ENCODE measurements around the gene NSRP1. TPM values are rescaled to one million over a fixed set of nuclear protein-coding genes. Genes with fewer than 3 reads are reported as not detected.

NSRP1 gene
- total and polyA plus RNA-seq, 2 of the 8 experiments (the other 6 are each of a cell fraction or from before 2014, with no cell fraction given): 6.1 to 22.4 TPM

DNA sequence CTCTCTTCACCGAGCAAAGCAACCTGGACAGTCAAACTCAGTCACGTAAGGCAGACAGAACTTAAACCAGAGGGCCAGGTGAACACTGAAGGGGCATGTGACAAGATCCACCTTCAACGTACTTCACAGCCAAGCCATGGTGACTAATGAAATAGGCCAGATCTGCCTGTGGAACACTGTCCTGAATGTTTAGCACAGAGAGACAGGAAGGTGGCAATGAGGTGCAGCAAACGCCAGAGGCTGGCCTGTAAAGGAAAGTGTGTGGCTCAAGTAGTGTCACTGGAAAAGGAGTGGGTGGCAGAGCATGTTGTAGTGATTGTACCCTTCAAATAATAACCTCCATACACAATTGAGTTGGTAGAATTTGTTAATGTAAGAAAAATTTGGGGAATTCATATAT, 80.8 kb downstream of the NSRP1 start:
- CTCF ChIA-PET (ENCODE audit: partially characterized antibody): interaction anchor here (0.7 to 1.6 kb wide), 3 partner anchors 53 to 139 kb away, joined by 3 to 4 read pairs (median 4); no protein-coding TSS in a partner anchor
- Histone ChIP-seq H2AFZ (ENCODE audit: low read length) (no peak overlapping the region), H3K4ac (replicated peaks; ENCODE audit: insufficient read length, low read depth, low read length) (no peak overlapping the region), H2BK20ac (ENCODE audit: low read length) (no peak overlapping the region), H4K5ac (ENCODE audit: insufficient read length, low read depth, low read length) (no peak overlapping the region), H3K23ac (ENCODE audit: insufficient read length) (no peak overlapping the region), H2BK12ac (ENCODE audit: low read depth, low read length) (no peak overlapping the region), H3K14ac (ENCODE audit: insufficient read length) (no peak overlapping the region), H3K4me1 (replicated peaks in 1 of 4; ENCODE audit: control insufficient read depth in 3 of 4, insufficient read depth in 4 of 4, low read length in 3 of 4) (no peaks in the 10 kb centered on the region), H2AK5ac (ENCODE audit: low read depth, low read length) (0 out of 2 replicates have a peak overlapping the region, but pooled peaks have one; percentile 75), H4K91ac (replicated peaks; ENCODE audit: insufficient read length, low read length) (no peak overlapping the region), H3K9ac (replicated peaks in 1 of 4; ENCODE audit: extremely low read depth in 1 of 4, low read depth in 3 of 4, low read length in 3 of 4) (no peak overlapping the region), H3K79me2 (ENCODE audit: control insufficient read depth in 1 of 2, insufficient read depth in 2 of 2, low read length in 2 of 2) (no peaks in the 10 kb centered on the region), H3K4me2 (ENCODE audit: insufficient read depth in 1 of 2, low read depth in 2 of 2, low read length in 2 of 2) (no peak overlapping the region), H2BK5ac (ENCODE audit: low read depth, low read length) (no peak overlapping the region; the same call in 1 of the 2 replicates), H4K8ac (ENCODE audit: extremely low read depth, insufficient read depth, low read length) (no peak overlapping the region), H3K79me1 (ENCODE audit: low read depth, low read length) (no peaks in the 10 kb centered on the region), H3K4me3 (ENCODE audit: extremely low read depth in 1 of 4, insufficient read depth in 2 of 4, low read depth in 3 of 4, low read length in 4 of 4) (no peak overlapping the region), H3K56ac (replicated peaks; ENCODE audit: insufficient read length, low read depth, low read length) (no peak overlapping the region), H3K18ac (ENCODE audit: extremely low read depth, low read length) (no peak overlapping the region), H3K23me2 (ENCODE audit: low read depth, low read length) (no peaks in the 10 kb centered on the region), H4K20me1 (replicated peaks in 1 of 2; ENCODE audit: control insufficient read depth in 1 of 2, insufficient read depth in 2 of 2, low read length in 2 of 2) (no peaks in the 10 kb centered on the region), H2BK120ac (replicated peaks; ENCODE audit: low read depth, low read length) (no peak overlapping the region), H3K9me3 (ENCODE audit: insufficient read depth in 2 of 2, low read depth in 1 of 2, low read length in 1 of 2) (no peaks in the 10 kb centered on the region), H3K27ac (ENCODE audit: low read depth, low read length) (no peak overlapping the region), H3K36me3 (ENCODE audit: control insufficient read depth in 2 of 4, insufficient read depth in 4 of 4, low read length in 3 of 4) (no peaks in the 10 kb centered on the region), H3K27me3 (replicated peaks in 1 of 4; ENCODE audit: control insufficient read depth in 3 of 4, extremely low read depth in 1 of 4, insufficient read depth in 3 of 4, low read length in 3 of 4) (no peaks in the 10 kb centered on the region), H2BK15ac (ENCODE audit: low read length) (no peak overlapping the region)
- POLR2A ChIA-PET (ENCODE audit: partially characterized antibody): interaction anchor here (0.6 kb wide), 1 partner anchor 426 kb away, joined by 3 read pairs; no protein-coding TSS in a partner anchor
- DNase-seq (ENCODE audit: low read depth in 1 of 2, low spot score in 2 of 2) (no peak), FAIRE-seq (no peak)
- 81% methylated on average over 4 of the region's 4 CpGs; no CpG with 5 or more reads in 1 of the 2 experiments for WGBS, 2 experiments (ENCODE audit: extremely low coverage in 1 of 2, insufficient coverage in 1 of 2, insufficient read length in 1 of 2, insufficient replicate concordance in 2 of 2, low coverage in 1 of 2, low lambda C conversion rate in 2 of 2, missing lambda C conversion rate in 1 of 2)
- TF ChIP-seq POLR2AphosphoS5 (IDR thresholded peaks at IDR 0.05; ENCODE audit: low read depth, low read length): no peak
- no peak for TF ChIP-seq CREB1 (IDR thresholded peaks at IDR 0.05)
- TF ChIP-seq RFX5 (IDR thresholded peaks at IDR 0.05; ENCODE audit: borderline replicate concordance, low read depth, low read length): no peak
- no peak for TF ChIP-seq YY1 (IDR thresholded peaks at IDR 0.05; ENCODE audit: low read depth, low read length)
- no peak for TF ChIP-seq SP4 (IDR thresholded peaks at IDR 0.05; ENCODE audit: low read length)
- no peak for TF ChIP-seq SIN3A (conservative IDR thresholded peaks at IDR 0.05 in 1 of 2, IDR thresholded peaks at IDR 0.05 in 1 of 2; ENCODE audit: low read depth in 1 of 2, low read length in 2 of 2)
- TF ChIP-seq RNF2 (IDR thresholded peaks at IDR 0.05; ENCODE audit: borderline replicate concordance, low read depth, low read length, missing control alignments, poor library complexity, severe bottlenecking): no peak
- TF ChIP-seq TAF7 (optimal IDR thresholded peaks at IDR 0.05; ENCODE audit: borderline replicate concordance, low read depth, low read length): no peak
- no peak for TF ChIP-seq KDM1A (IDR thresholded peaks at IDR 0.05; ENCODE audit: borderline replicate concordance, low read length)
- TF ChIP-seq, protein P1, sequence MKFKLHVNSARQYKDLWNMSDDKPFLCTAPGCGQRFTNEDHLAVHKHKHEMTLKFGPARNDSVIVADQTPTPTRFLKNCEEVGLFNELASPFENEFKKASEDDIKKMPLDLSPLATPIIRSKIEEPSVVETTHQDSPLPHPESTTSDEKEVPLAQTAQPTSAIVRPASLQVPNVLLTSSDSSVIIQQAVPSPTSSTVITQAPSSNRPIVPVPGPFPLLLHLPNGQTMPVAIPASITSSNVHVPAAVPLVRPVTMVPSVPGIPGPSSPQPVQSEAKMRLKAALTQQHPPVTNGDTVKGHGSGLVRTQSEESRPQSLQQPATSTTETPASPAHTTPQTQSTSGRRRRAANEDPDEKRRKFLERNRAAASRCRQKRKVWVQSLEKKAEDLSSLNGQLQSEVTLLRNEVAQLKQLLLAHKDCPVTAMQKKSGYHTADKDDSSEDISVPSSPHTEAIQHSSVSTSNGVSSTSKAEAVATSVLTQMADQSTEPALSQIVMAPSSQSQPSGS (IDR thresholded peaks at IDR 0.05; ENCODE audit: low read length): no peak
- TF ChIP-seq SUZ12 (IDR thresholded peaks at IDR 0.05; ENCODE audit: low read length): no peak
- no peak for TF ChIP-seq KDM4A (IDR thresholded peaks at IDR 0.05; ENCODE audit: low read depth, low read length, severe bottlenecking)
